ENCODE data around the gene SMPDL3A. TPM values are rescaled to one million over a fixed set of nuclear protein-coding genes. Genes with fewer than 3 reads are reported as not detected.

Gene SMPDL3A
- total RNA-seq, 1 experiment from 2014 or later, result 0.59 TPM

GRCh38 chr6:122799140-122799745 is 10.2 kb downstream of the SMPDL3A start:
- H3K79me2 ChIP-seq (ENCODE audit: insufficient read depth, low read length), result no peaks in the 10 kb centered on the region
- H3K4ac ChIP-seq (ENCODE audit: low read depth, low read length), result no peak overlapping the region
- no peaks in the 10 kb centered on the region for H3K27me3 Mint-ChIP-seq (ENCODE audit: low read depth)
- no peak for DNase-seq
- H3K27ac ChIP-seq (ENCODE audit: insufficient read length, low read depth, low read length), result no peak overlapping the region
- no peak overlapping the region for H2BK15ac ChIP-seq (ENCODE audit: low read depth, low read length)
- no CpG with 5 or more reads among the region's 4 CpGs for WGBS (ENCODE audit: extremely low coverage, insufficient read length, low lambda C conversion rate)
- H4K8ac ChIP-seq (replicated peaks; ENCODE audit: insufficient read length, low read depth, low read length), result no peak overlapping the region
- H3T11ph ChIP-seq (ENCODE audit: low read length), result no peak overlapping the region
- no peak overlapping the region for H2BK120ac ChIP-seq (ENCODE audit: low read depth, low read length, poor library complexity, severe bottlenecking)
- no peaks in the 10 kb centered on the region for H3K9me3 ChIP-seq (ENCODE audit: control insufficient read depth, low read depth, low read length)
- no peak overlapping the region for H3K4me3 Mint-ChIP-seq
- H3K56ac ChIP-seq (ENCODE audit: insufficient read length, low read depth, low read length), result no peak overlapping the region
- H4K91ac ChIP-seq (ENCODE audit: insufficient read length, low read depth, low read length), result no peak overlapping the region
- TF ChIP-seq CTCF (conservative IDR thresholded peaks at IDR 0.05), result no peak
- H2BK5ac ChIP-seq (ENCODE audit: insufficient read length, low read length), result no peak overlapping the region
- H3K23ac ChIP-seq (ENCODE audit: insufficient read length, low read depth, low read length), result no peak overlapping the region
- peaks cover 6 to 8% of the 10 kb centered on the region in 2 experiments for H3K4me1 Mint-ChIP-seq
- no peak overlapping the region for H3K4me2 ChIP-seq (ENCODE audit: insufficient read depth, insufficient read length, low read length)
- no peak overlapping the region for H3K9ac ChIP-seq (ENCODE audit: extremely low read depth, insufficient read length, low read length)
- no peak overlapping the region for H2BK12ac ChIP-seq (ENCODE audit: insufficient read length, low read depth, low read length)
- no peaks in the 10 kb centered on the region for H4K20me1 ChIP-seq (ENCODE audit: control insufficient read depth, insufficient read depth, insufficient read length)
- H3K9me3 Mint-ChIP-seq, result no peaks in the 10 kb centered on the region
- no peak overlapping the region for H3K27ac Mint-ChIP-seq
- H3K27me3 ChIP-seq (ENCODE audit: insufficient read depth, low read length), result no peaks in the 10 kb centered on the region
- H3K18ac ChIP-seq (ENCODE audit: insufficient read length, low read depth, low read length), result no peak overlapping the region
- H3K36me3 Mint-ChIP-seq (ENCODE audit: insufficient read depth in 1 of 3, low read depth in 3 of 3), result no peaks in the 10 kb centered on the region
- no peaks in the 10 kb centered on the region for H3K4me1 ChIP-seq (ENCODE audit: insufficient read depth, low read length)
- H2BK20ac ChIP-seq (ENCODE audit: low read depth, low read length, poor library complexity, severe bottlenecking), result no peak overlapping the region
- H2AFZ ChIP-seq (ENCODE audit: low read length), result no peak overlapping the region
- no peaks in the 10 kb centered on the region for H3K23me2 ChIP-seq (ENCODE audit: insufficient read length, low read depth, low read length, poor library complexity, severe bottlenecking)
- H3K14ac ChIP-seq (ENCODE audit: insufficient read depth, low read length), result no peak overlapping the region
- no peaks in the 10 kb centered on the region for H3K79me1 ChIP-seq (ENCODE audit: insufficient read depth, low read depth, low read length, poor library complexity, severe bottlenecking)
- H4K5ac ChIP-seq (ENCODE audit: insufficient read length, low read depth, low read length), result no peak overlapping the region
- no peak overlapping the region for H2AK5ac ChIP-seq (ENCODE audit: insufficient read length, low read length)
